Naive B cell (primary cell): ENCODE measurements around the gene SND1. TPM values are rescaled to one million over a fixed set of nuclear protein-coding genes. Genes with fewer than 3 reads are reported as not detected.

ENCODE experiments used
- ATAC-seq, 2 donors: fragments of 150-1000 bp; cut with Tn5 transposase; 2 replicates each; pipeline ENCODE4 v1.10.0; 2021; ENCODE audit warnings: low read depth in 2 of 2, mild to moderate bottlenecking in 2 of 2, moderate library complexity in 2 of 2
- DNase-seq: peaks from one replicate; pipeline ENCODE4 v3.0.0; 2022
- H3K27ac Mint-ChIP-seq, 6 donors: one replicate each; pipeline ENCODE4 v1.8.0; 2020 to 2022; ENCODE audit warnings: mild to moderate bottlenecking in 6 of 6, mixed read lengths in 6 of 6, moderate library complexity in 5 of 6, inconsistent platforms in 2 of 6
- H3K27me3 Mint-ChIP-seq, 3 donors: one replicate each; pipeline ENCODE4 v1.8.0; 2021 to 2022; ENCODE audit warnings: mixed read lengths in 3 of 3, mild to moderate bottlenecking in 1 of 3
- H3K36me3 Mint-ChIP-seq, 2 donors: one replicate each; pipeline ENCODE4 v1.8.0; 2020 to 2022; ENCODE audit warnings: mixed read lengths in 2 of 2, inconsistent platforms in 1 of 2, mild to moderate bottlenecking in 1 of 2
- H3K4me1 Mint-ChIP-seq, 3 donors: one replicate each; pipeline ENCODE4 v1.8.0; 2020 to 2022; ENCODE audit warnings: mixed read lengths in 3 of 3, inconsistent platforms in 1 of 3, mild to moderate bottlenecking in 1 of 3, moderate library complexity in 1 of 3
- H3K4me3 Mint-ChIP-seq, 8 donors: one replicate each; pipeline ENCODE4 v1.8.0; 2020 to 2022; ENCODE audit warnings: mild to moderate bottlenecking in 8 of 8, mixed read lengths in 8 of 8, moderate library complexity in 8 of 8, inconsistent platforms in 2 of 8
- H3K9me3 Mint-ChIP-seq, 7 donors: one replicate each; pipeline ENCODE4 v1.8.0; 2020 to 2022; ENCODE audit warnings: mixed read lengths in 7 of 7, mild to moderate bottlenecking in 5 of 7, inconsistent platforms in 2 of 7, moderate library complexity in 1 of 7
- polyA plus RNA-seq, 6 donors: library from polyadenylated mRNA; unstranded; fragments of 300-500 nt; fragmentation: Illumina TruSeq; gene quantifications; one replicate each; pipeline ENCODE4 v1.2.3, GENCODE V29; 2021; ENCODE audit warnings: low read depth in 6 of 6

The SND1 gene
- polyA plus RNA-seq, 6 donors from 2014 or later, result 50.6 to 83.1 (median 74.2) TPM

DNA sequence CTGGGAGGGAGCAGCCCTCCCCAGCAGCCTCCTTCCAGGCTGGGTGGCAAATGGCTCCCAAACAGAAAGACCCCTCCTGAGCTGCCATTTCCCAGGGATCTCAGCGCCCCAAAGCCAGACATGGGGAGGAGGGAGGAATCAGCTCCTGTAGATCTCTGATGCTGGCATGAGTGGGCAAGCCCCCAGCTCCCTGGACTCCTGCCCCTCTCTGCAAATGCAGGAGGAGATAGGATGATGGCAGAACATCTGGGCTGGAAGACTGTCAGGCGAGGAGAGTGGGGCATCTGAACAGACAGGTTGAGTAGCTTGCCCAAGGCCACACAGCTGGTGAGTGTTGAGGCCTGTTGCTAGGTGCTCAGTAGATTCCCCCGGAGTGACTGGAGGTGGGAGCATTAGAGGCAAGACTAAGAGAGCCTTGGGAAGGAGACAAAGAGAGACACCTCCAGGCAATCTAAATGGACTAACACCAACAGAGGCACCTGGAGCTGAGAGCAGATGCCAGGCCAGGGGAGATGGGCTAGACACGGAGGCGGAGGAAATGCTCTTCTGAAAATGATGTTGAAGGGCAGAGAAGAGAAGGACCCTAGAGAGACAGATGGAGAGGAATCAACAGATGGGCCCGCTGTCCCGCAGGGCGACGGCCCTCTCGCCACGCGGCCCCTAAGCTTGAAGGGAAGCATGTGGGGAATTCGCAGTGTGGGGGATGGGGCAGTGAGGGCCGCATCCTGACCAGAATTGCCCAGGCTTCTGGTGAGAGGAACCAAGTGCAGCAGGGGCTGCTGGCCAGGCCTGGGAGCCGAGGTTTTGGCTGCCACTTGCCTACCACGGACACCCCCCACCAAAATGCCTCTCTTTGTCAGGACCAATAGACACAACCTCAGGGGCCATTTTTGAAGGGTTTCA lies 464.1 kb downstream of the SND1 start:
- peak overlapping the region in 2 of 8 donors; percentile 31 to 32 for H3K4me3 Mint-ChIP-seq
- peaks cover 44 to 54% (median 52%) of the 10 kb centered on the region in 3 donors for H3K4me1 Mint-ChIP-seq
- H3K36me3 Mint-ChIP-seq, result no peaks in the 10 kb centered on the region
- H3K27ac Mint-ChIP-seq, result peak overlapping the region in 3 of 6 donors; percentile 25 to 74 (median 56)
- peaks cover 0 to 3% (median 0%) of the 10 kb centered on the region in 7 donors for H3K9me3 Mint-ChIP-seq
- no peaks in the 10 kb centered on the region for H3K27me3 Mint-ChIP-seq
- ATAC-seq (no peak), DNase-seq (no peak)

DNA sequence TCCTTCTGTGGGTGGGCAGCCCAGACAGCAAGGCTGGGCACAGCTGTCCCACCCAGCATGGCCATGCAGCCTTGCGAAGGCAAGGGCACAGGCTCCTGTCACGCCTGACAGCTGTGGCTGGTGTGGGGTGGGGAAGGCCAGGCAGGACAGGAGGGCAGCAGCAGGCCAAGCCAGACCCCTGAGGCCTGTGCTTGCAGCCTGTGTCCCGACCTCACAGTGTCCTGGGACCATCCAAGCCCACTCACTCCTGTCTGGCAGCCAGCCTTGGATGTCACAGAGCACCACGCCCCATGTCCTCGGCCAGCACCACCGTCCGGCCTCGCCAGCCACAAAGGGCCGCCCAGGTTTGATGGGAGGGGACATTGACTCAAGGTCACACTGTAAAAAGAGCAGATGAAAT lies 464.7 kb downstream of the SND1 start:
- Mint-ChIP-seq H3K27me3 (peaks cover 0 to under 1% (median 0%) of the 10 kb centered on the region in 3 donors), H3K9me3 (peaks cover 0 to 3% (median 0%) of the 10 kb centered on the region in 7 donors), H3K4me3 (no peak overlapping the region), H3K27ac (peak overlapping the region in 1 of 6 donors; percentile 3), H3K4me1 (peaks cover 38 to 47% (median 45%) of the 10 kb centered on the region in 3 donors), H3K36me3 (no peaks in the 10 kb centered on the region)
- DNase-seq (no peak), ATAC-seq (no peak)

DNA sequence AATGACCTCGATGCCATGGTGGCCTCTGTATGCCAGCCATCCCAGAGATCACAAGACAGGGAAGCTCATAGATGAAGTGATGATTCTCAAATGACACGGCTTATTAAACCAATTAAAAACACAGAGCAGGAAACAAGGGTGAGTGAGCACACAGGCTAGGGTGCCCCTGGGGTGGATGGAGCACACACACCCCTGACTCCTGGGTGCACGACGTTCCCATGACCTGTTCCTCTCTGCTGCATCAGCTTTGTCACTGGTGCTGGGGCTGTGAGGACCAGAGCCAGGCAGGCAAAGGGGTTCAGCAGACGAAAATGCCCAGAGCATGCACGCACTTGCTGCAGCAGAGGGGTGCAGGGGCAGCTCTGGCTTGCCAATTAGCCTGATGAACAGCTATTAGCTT lies 465.7 kb downstream of the SND1 start:
- peaks cover 28 to 38% (median 36%) of the 10 kb centered on the region in 3 donors for H3K4me1 Mint-ChIP-seq
- H3K4me3 Mint-ChIP-seq, result peak overlapping the region in 5 of 8 donors; percentile 22 to 80 (median 39)
- ATAC-seq, result peak; percentile 64 to 71
- DNase-seq, result no peak
- peak overlapping the region in 1 of 6 donors; percentile 33 for H3K27ac Mint-ChIP-seq
- peaks cover 0 to 3% (median 0%) of the 10 kb centered on the region in 7 donors for H3K9me3 Mint-ChIP-seq
- peaks cover 0 to 9% (median 0%) of the 10 kb centered on the region in 3 donors for H3K27me3 Mint-ChIP-seq
- no peaks in the 10 kb centered on the region for H3K36me3 Mint-ChIP-seq

DNA sequence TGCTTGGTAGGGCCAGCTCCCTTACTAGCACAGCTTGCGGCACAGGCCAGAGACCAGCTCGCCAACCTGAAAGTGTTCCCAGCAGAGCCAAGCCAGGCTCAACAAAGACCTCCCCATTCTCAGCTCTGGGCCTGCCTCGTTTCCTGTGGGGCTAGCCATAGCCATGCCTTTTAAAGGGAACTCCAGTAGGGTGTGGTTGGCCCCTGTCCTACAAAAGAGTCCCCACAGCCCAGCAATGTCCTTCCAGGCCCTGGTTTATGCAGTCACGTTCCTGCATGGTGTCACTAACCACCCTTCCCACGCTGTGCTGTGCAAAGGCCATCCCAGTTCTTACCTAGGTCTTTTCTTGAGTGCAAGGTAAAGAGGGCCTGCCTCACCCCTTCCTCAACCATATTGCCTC lies 467.0 kb downstream of the SND1 start:
- no peak for DNase-seq
- Mint-ChIP-seq H3K27ac (no peak overlapping the region), H3K4me1 (peaks cover 23 to 32% (median 25%) of the 10 kb centered on the region in 3 donors), H3K9me3 (peaks cover 0 to 3% (median 0%) of the 10 kb centered on the region in 7 donors), H3K36me3 (no peaks in the 10 kb centered on the region), H3K4me3 (no peak overlapping the region), H3K27me3 (peaks cover 0 to 11% (median 0%) of the 10 kb centered on the region in 3 donors)
- no peak for ATAC-seq

DNA sequence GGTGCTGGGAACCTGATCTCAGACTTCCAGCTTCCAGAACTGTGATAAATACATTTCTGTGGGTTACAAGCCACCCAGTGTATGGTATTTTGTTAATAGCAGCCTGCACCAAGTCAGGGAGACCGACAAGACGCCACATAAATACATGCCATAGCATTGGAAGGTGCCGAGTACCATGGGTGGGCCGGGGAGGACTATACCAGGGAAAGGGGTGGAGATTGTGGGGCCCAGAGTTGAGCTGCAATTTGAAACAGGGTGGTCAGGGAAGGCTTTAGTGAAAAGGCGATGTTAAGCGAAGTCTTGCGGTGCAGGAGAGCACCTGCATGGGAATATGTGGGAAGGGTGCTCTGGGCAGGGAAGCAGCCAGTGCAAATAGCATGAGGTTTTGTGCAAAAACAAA lies 468.1 kb downstream of the SND1 start:
- no peaks in the 10 kb centered on the region for H3K9me3 Mint-ChIP-seq
- no peaks in the 10 kb centered on the region for H3K36me3 Mint-ChIP-seq
- no peak overlapping the region for H3K27ac Mint-ChIP-seq
- no peak overlapping the region for H3K4me3 Mint-ChIP-seq
- DNase-seq (no peak), ATAC-seq (no peak)
- H3K27me3 Mint-ChIP-seq, result peaks cover 0 to 11% (median 4%) of the 10 kb centered on the region in 3 donors
- H3K4me1 Mint-ChIP-seq, result peaks cover 22 to 31% (median 23%) of the 10 kb centered on the region in 3 donors

DNA sequence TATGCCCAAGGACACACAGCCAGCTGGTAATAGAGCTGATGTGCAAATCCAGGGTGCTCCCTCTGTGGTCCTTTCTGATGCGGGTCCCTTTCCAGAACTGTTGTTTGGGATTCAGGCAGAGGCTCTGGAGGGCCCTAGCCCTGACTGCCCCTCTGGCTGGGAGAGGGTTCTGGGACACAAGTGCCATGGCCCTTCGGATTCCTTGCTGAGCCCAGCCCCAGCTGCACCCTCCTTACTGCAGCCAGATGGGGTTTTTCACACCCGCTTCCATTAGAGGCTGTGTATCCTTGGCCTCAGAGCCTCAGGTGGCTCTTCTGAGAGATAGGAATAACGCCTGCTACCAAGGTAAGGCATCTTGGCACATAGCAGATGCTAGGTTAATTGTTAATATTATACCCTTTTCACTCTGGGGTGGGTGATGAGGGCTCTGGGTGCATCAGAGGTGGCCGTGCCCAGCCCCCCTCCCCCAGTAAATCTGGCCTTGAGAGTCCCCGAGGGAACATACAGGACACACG lies 469.0 kb downstream of the SND1 start:
- DNase-seq (no peak), ATAC-seq (no peak)
- no peak overlapping the region for H3K27ac Mint-ChIP-seq
- no peaks in the 10 kb centered on the region for H3K36me3 Mint-ChIP-seq
- H3K4me1 Mint-ChIP-seq, result peaks cover 21 to 22% (median 22%) of the 10 kb centered on the region in 3 donors
- no peak overlapping the region for H3K4me3 Mint-ChIP-seq
- H3K9me3 Mint-ChIP-seq, result no peaks in the 10 kb centered on the region
- peaks cover 0 to 11% (median 4%) of the 10 kb centered on the region in 3 donors for H3K27me3 Mint-ChIP-seq

DNA sequence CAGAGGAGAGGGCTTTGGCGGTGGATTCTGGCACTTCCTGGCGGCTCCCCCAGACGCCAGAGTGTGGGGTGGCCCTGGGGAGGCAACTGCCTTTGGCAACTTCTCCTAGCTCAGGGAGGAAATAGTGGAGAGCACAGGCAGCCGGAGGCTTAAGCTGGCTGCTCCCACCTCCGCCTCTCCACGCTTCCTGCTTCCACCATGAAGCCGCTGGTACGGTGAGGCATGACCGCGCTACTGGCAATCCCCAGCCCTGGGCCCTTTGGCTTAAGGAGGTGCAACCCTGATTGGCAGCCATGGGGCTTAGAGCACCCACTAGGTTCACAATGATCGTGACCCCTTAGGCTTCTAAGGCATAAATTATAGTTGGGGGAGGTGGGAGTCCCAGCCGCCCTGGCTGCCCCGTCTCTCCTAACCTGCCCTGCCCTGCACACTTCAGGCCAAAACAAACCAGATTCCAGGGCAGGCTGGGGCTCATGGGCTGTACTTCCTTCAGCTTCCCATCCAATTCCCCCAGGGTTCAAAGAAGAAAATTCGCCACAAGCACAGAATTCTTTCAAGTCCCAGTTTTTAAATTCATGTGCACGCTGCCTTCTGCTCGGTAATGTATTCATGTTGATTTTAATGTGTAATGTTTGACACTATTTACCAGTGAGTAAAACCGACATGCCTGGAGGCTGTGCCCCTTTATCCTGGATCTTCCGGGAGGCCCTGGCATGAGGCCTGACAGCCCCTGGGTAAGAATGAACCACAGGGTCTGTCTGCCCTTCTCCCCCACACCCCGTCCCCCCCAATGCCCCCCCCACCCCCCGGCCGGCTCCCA lies 469.9 kb downstream of the SND1 start:
- no peaks in the 10 kb centered on the region for H3K9me3 Mint-ChIP-seq
- peaks cover 18 to 22% (median 18%) of the 10 kb centered on the region in 3 donors for H3K4me1 Mint-ChIP-seq
- no peak overlapping the region for H3K4me3 Mint-ChIP-seq

DNA sequence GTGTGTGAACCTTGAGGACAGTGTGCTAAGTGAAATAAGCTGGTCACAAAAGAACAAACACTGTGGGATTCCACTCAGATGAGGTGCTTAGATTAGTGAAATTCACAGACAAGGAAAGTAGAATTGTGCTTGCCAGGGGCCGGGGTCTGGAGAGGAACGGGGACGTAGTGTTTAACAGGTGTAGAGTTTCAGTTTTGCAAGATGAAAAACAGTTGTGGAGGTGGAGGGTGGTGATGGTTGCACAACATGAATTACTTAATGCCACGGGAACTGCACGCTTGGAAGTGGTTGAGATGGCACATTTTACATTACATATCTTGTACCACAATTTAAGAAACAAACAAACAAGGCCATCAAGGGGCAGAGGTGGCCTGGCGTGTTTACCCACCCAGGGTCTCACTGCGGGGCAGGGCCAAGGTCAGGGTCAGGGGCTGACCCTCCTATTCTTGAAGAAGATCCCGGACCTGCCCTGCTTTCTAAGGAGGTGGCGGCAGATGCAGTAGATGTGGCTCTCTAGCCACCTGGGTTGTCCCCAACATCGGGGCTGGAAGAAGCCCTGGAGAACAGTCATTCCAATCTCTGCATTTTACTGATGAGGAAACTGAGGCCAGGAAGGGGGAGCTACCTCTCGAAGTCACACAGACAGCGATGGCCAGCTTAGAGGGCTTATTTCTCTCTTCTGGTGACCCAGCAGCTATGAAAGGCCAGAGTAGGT lies 470.7 kb downstream of the SND1 start:
- no peak for DNase-seq
- ATAC-seq, result no peak
- Mint-ChIP-seq H3K27me3 (peaks cover 0 to 11% (median 4%) of the 10 kb centered on the region in 3 donors), H3K9me3 (no peaks in the 10 kb centered on the region), H3K4me1 (peaks cover 9 to 15% (median 10%) of the 10 kb centered on the region in 3 donors), H3K4me3 (no peak overlapping the region), H3K27ac (no peak overlapping the region), H3K36me3 (no peaks in the 10 kb centered on the region)

More for the DNA sequence above, 469.9 kb downstream of the SND1 start:
- H3K27ac Mint-ChIP-seq, result no peak overlapping the region
- ATAC-seq (peak in 1 of 2 donors; percentile 46), DNase-seq (no peak)
- peaks cover 0 to 11% (median 4%) of the 10 kb centered on the region in 3 donors for H3K27me3 Mint-ChIP-seq
- H3K36me3 Mint-ChIP-seq, result no peaks in the 10 kb centered on the region

DNA sequence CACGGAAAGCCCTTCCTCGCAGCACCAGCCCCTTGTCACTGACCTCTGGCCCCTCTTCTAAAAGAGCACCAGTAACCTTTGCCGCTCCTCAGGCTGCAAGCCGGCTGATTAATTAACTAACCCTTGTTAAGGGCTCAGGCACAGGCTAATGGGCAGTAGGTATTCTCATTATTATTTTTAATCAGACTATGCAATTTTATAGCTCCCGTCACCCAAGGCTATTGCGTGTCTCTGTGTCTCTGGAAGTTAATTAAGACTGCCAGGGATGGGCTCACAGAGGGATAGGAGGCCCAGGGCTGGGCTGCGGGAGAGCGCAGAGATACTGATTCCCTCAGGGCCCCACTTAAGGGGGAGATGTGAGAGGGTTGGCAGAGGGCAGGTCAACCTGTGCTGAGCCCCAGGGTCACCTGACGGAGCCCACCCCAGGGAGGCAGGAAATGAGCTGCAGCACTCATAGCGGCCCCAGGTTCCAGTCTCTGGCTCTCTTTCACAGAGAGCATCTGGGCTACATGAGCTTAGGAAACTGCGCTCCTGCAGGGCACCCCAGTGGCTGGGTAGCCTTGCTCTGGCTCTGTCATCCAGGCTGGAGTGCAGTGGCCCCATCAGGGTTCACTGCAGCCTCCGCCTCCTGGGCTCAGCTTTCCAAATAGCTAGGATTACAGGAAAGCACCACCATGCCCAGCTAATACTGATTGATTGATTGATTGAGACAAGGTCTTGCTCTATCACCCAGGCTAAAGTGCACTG lies 471.5 kb downstream of the SND1 start:
- peaks cover 0 to 11% (median 4%) of the 10 kb centered on the region in 3 donors for H3K27me3 Mint-ChIP-seq
- H3K4me3 Mint-ChIP-seq, result no peak overlapping the region
- H3K4me1 Mint-ChIP-seq, result peaks cover 2 to 8% (median 2%) of the 10 kb centered on the region in 3 donors
- DNase-seq (no peak), ATAC-seq (no peak)
- no peak overlapping the region for H3K27ac Mint-ChIP-seq
- H3K36me3 Mint-ChIP-seq, result no peaks in the 10 kb centered on the region
- H3K9me3 Mint-ChIP-seq, result no peaks in the 10 kb centered on the region

DNA sequence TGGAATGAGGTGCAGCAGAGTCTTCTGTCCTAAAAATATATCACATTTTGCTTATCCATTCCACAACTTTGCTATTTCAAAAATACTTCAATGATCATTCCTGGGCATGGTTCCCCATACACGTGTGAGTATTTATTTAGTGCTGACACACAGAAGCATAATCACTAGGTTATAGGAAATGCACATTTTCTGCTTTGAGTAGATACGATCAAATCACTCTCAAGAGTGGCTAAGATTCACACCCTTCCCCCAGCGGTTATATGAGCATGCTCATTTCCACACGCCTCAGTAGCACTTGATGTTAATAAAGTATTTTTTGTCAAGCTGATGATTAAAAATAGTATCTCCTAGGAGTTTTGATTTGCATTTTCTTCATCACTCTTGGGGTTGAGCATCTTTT lies 472.8 kb downstream of the SND1 start:
- DNase-seq (no peak), ATAC-seq (no peak)
- H3K27me3 Mint-ChIP-seq, result peaks cover 0 to 11% (median 4%) of the 10 kb centered on the region in 3 donors
- no peaks in the 10 kb centered on the region for H3K4me1 Mint-ChIP-seq
- H3K27ac Mint-ChIP-seq, result peak overlapping the region in 1 of 6 donors; percentile 8
- no peaks in the 10 kb centered on the region for H3K36me3 Mint-ChIP-seq
- no peaks in the 10 kb centered on the region for H3K9me3 Mint-ChIP-seq
- no peak overlapping the region for H3K4me3 Mint-ChIP-seq

DNA sequence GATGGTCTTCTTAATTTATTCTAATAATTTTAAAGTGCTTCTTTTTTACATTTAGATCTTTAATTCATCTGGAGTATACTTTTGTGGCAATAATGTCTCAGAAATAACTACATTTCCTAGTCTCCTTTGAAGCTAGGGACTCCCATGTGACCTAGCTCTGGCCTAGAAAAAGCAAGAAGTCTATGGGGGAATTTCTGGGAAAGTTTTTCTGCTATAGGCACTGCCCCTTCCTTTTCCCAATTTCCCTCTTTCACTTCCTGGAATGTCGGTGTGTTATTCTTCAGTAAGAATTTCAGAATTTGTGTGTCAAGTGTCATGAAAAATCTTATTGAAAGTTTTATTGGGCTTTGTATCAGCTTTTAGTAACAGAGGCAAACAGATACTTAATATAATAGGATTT lies 473.8 kb downstream of the SND1 start:
- no peaks in the 10 kb centered on the region for H3K9me3 Mint-ChIP-seq
- no peak overlapping the region for H3K4me3 Mint-ChIP-seq
- H3K27me3 Mint-ChIP-seq, result peaks cover 0 to 11% (median 4%) of the 10 kb centered on the region in 3 donors
- no peaks in the 10 kb centered on the region for H3K4me1 Mint-ChIP-seq
- ATAC-seq (no peak), DNase-seq (no peak)
- H3K36me3 Mint-ChIP-seq, result no peaks in the 10 kb centered on the region
- H3K27ac Mint-ChIP-seq, result no peak overlapping the region

DNA sequence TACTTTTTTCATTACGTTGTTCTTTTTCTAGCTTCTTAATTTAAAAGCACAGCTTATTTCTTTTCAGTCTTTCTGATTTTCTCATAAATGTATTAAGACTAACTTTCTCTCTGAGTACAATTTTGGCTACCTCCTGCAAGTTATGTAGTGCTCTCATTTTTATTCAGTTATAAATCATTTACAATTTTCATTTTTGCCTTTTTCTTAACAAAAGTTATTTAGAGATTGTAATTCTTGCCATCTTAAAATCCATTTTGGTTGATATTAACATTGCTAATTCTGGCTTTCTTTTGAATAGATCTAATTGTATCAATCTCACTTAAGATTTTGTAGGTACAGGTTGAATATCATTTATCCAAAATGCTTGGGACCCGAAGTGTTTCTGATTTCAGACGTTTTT lies 476.4 kb downstream of the SND1 start:
- no peak overlapping the region for H3K27ac Mint-ChIP-seq
- no peak for DNase-seq
- no peaks in the 10 kb centered on the region for H3K9me3 Mint-ChIP-seq
- H3K4me1 Mint-ChIP-seq, result no peaks in the 10 kb centered on the region
- no peak for ATAC-seq
- H3K27me3 Mint-ChIP-seq, result peaks cover 2 to 16% (median 6%) of the 10 kb centered on the region in 3 donors
- H3K4me3 Mint-ChIP-seq, result no peak overlapping the region
- no peaks in the 10 kb centered on the region for H3K36me3 Mint-ChIP-seq
